GM19099 (cell line): ENCODE data around the gene DNAJC4.

Source experiments
- POLR2A ChIP-seq: IDR thresholded peaks from 3 replicates; pipeline ENCODE4 v1.6.1; 2011; ENCODE audit warnings: low read depth; ENCODE audit not compliant: insufficient read length; ENCODE audit errors: extremely low read depth

The DNAJC4 gene

DNA sequence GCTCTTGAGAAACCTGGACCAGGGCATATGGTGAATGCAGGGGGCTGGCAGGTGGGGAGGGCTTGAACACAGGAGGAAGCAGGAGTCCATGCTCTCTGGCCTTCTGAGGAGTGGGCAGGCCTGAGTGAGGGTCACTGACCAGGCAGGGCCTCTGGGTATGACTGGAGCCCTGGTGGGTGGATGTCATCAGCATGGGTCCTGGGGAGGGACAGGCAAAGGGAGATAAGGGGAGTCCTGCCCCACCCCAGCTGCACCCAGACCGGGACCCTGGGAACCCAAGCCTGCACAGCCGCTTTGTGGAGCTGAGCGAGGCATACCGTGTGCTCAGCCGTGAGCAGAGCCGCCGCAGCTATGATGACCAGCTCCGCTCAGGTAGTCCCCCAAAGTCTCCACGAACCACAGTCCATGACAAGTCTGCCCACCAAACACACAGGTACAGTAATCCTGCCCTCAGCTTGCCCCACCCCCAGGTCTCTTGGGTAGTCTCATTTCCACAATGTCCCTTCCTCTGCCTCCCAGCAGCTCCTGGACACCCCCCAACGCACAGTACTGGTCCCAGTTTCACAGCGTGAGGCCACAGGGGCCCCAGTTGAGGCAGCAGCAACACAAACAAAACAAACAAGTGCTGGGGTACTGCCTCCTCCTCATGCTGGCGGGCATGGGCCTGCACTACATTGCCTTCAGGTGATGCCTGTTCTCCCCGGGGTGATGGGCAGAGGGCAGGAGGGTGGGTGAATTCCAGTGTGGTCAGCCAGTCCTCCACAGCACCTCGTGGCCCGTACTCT lies 2.0 kb downstream of the DNAJC4 start:
- no peak for TF ChIP-seq POLR2A

DNA sequence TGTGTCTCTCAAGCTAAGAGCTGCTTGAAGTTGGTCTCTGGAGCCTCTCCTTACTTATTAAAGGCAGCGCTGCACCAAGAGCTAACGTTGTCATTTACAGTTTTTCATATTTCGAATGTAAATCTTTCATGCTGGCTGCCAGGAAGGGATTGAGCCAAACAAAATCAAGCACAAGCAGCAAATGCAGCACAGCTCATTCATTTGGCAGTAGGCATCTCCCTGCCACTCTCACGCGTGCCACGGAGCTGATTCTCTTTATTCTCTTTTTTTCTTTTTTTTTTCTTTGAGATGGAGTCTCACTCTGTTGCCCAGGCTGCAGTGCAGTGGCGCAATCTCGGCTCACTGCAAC lies 2.6 kb downstream of the DNAJC4 start:
- no peak for TF ChIP-seq POLR2A

DNA sequence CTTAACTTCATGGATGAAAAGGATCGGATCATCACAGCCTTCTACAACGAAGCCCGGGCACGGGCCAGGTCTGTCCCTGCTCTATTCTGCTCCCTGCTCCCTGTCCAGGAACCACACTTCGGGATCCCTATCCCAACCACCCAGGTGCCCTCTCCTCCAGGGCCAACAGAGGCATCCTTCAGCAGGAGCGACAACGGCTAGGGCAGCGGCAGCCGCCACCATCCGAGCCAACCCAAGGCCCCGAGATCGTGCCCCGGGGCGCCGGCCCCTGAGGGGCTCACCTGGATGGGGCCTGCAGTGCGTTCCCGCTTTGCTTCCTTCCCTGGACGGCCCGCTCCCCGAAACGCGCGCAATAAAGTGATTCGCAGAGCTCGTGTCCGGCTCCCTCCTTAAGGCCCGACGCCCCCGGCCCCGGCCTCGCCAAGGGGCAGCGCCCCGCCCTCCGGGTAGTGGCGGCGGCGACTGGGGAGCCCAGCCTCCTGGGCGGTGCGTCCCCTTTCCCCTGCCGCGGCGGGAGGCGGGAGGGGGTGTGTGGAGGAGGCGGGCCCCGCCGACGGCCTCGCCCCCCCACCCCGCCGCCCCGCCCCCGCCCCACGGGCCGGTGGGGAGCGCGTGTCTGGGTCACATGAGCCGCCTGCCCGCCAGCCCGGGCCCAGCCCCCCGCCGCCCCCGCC lies 3.7 kb downstream of the DNAJC4 start, which contains the start of gene VEGFB:
Gene VEGFB, plus strand, starts transcription at position 672 of the 674 bp plus-strand sequence. CDS start 250 bp downstream, outside the sequence.
- no peak for TF ChIP-seq POLR2A

DNA sequence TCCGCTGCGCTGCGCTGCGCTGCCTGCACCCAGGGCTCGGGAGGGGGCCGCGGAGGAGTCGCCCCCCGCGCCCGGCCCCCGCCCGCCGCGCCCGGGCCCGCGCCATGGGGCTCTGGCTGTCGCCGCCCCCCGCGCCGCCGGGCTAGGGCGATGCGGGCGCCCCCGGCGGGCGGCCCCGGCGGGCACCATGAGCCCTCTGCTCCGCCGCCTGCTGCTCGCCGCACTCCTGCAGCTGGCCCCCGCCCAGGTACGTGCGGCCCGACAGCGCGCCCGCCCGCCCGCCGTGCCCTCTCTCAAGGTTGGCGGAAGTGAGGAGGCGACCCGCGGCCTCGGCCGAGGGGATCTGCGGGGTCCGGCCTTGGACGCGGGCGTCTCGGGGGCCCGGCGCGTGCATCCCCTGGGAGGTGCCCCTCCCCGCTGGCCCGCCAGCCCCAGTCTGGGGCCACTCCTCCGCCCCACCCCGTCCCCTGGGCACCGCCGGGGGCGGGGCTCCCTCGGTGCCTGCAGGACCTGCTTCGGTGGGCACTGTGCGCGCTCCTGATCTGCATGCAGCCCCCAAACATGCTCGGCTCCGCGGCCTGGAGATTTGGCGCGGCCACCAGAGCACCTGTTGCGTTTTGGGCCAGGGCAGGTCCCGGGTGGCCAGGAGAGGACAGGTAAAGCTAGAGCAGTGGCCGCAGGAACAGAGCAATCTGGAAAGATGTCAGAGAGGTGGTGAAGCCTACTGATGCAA lies 4.5 kb downstream of the DNAJC4 start:
- TF ChIP-seq POLR2A, result peak; percentile 40

DNA sequence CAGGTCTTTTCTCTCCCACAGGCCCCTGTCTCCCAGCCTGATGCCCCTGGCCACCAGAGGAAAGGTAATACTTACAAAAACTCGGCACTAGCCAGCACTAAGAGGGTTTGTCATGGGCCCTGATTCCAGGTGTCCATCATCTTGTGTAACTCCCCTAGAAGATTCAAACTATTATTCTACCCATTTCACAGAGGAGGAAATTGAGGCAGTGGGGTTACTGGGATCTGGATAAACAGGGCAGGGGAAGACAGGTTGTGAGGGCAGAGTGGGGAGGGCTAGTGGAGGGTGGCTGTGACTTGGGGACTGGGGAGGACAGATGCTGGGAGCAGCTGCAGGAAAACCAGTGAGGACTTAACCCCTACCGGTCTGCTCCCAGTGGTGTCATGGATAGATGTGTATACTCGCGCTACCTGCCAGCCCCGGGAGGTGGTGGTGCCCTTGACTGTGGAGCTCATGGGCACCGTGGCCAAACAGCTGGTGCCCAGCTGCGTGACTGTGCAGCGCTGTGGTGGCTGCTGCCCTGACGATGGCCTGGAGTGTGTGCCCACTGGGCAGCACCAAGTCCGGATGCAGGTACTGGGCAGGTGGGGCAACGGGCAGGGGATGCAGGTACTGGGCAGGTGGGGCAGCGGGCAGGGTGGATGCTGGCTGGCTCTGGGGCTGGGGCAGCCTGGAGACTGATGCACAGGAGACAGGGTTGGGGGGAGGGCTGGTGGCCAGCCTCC lies 5.3 kb downstream of the DNAJC4 start:
- no peak for TF ChIP-seq POLR2A

DNA sequence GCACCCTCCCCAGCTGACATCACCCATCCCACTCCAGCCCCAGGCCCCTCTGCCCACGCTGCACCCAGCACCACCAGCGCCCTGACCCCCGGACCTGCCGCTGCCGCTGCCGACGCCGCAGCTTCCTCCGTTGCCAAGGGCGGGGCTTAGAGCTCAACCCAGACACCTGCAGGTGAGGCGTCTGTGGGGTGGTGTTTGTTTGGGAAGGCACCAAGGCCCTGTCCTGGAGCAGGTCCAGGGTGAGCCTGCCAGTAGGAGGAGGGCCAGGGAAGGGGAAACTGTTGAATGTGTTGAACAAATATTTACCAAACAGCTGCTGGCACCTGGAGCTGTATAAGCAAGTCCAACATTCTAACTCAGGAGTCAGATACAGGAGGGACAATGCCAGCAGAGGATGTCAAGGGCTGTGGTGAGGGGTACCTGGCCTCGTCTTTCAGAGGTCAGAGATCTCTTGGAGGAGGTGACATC lies 7.2 kb downstream of the DNAJC4 start:
- TF ChIP-seq POLR2A, result no peak

DNA sequence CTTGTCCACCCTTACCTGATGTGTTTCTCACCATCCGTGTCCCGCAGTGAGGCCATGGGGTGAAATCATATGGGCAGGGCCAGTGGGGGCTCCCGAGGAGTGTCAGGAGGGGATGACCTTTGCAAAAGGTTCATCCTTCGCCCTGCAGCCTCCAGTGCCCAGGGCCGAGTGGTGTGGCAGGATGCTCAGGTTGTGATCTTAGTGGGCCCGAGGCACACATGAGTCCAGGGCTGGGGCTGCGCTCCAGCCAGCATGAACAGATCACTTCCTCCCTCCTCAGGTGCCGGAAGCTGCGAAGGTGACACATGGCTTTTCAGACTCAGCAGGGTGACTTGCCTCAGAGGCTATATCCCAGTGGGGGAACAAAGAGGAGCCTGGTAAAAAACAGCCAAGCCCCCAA lies 7.7 kb downstream of the DNAJC4 start:
- no peak for TF ChIP-seq POLR2A

DNA sequence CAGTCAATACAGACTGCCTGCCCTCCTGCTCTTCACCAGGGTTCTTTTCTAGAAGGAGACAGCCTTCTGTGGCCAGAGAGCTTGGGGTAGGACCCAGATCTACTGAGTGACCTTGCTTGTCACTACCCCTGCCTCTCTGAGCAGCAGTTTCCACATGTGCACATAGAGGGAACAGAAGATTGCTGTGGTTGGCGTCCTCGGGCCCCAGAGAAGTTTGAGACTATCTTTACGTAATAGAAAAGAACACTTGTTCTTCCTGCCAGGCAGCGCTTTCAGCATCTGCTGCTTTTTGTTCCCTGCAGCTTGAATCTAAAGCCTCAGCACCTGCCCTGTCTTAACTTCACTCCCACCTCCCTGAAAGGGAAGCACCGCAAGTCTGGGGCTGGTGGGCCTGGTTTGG lies 8.7 kb downstream of the DNAJC4 start:
- no peak for TF ChIP-seq POLR2A

DNA sequence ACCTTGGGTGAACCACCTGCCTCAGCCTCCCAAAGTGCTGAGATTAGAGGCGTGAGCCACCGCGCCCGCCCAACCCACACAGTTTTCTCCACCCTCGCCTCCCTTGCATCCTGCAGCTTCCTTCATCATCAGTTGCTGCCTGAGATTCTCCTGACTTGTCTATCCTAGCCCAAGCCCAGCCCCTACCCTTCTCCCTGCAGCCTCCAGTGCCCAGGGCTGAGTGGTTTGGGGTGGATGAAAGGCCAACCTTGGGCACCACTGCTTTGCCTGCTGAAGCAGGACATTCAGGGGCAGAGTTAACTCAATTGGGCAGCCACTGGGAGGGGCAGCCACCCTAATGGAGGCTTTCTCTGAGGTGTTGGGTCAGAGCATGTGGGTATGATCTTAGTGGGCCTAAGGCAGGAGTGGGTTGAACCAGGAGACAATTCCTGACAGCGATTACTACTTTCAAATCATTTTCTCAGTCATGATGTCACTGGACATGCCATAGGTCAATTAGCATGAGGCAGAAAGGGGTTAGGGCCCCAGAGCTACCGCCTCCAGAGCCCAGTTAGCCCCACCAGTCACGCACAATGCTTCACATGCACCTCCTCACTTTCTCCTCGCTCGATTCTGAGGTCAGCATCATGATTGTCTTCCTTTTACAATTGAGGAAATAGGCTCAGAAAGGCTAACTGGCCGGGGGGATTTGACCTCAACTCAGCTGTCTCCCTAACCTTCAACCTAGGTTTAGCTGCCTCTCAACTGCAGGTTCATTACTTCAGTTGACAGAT lies 9.5 kb downstream of the DNAJC4 start:
- TF ChIP-seq POLR2A, result no peak

DNA sequence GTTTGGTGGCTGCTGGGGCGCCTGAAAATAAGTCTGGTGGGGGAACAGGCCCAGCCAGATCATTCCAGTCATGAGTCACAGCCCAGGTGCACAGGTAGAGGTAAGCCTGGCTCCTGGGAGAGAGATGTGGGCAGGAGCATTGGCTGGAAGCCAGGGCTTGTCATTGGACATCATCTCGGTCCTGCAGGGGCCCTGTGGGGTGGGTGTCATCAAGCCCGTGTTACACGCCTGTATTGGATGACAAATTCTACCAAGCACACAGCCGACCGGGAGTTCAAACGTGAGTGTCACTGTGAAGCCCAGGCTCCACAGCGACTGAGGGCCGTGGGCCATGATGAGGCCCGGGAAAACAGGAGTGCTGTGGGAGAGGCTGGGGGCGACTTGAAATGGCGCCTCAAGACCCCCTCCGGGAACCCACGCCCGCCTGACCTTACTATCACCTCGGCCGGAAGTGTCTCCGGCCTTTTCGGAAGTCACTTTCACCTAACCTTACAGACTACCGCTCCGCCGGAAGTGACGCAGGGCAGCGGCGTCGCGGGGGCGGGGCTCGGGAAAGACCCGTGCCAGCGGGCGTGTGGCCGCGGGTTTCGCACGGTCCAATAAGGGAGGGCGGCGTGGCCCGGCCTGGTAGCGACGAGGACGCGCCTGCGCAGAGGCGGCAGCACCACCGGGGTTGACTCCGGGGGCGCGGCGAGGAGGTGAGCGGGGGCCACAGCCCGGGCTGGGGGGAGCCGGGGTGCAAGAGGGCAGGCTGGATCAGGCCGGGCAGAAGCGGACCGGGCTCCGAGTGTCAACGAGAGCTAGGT lies 10.3 kb downstream of the DNAJC4 start, which contains the start of gene FKBP2:
Gene FKBP2, plus strand, starts transcription at position 661 of the 806 bp plus-strand sequence. CDS start 1,293 bp downstream, outside the sequence.
- peak; percentile 90 for TF ChIP-seq POLR2A

DNA sequence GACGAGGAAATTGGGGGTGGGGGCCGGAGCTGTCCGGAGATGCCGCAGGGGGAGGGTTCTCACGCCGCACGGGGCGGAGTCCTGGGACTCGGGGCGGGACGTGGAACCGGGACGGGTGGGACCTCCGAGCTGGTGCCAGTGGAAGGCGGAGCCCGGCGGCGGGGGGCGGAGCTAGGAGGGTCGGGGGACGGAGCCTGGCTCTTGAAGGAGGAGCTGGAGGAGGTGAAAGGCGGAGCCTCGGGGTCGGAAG lies 10.8 kb downstream of the DNAJC4 start:
- TF ChIP-seq POLR2A, result no peak

DNA sequence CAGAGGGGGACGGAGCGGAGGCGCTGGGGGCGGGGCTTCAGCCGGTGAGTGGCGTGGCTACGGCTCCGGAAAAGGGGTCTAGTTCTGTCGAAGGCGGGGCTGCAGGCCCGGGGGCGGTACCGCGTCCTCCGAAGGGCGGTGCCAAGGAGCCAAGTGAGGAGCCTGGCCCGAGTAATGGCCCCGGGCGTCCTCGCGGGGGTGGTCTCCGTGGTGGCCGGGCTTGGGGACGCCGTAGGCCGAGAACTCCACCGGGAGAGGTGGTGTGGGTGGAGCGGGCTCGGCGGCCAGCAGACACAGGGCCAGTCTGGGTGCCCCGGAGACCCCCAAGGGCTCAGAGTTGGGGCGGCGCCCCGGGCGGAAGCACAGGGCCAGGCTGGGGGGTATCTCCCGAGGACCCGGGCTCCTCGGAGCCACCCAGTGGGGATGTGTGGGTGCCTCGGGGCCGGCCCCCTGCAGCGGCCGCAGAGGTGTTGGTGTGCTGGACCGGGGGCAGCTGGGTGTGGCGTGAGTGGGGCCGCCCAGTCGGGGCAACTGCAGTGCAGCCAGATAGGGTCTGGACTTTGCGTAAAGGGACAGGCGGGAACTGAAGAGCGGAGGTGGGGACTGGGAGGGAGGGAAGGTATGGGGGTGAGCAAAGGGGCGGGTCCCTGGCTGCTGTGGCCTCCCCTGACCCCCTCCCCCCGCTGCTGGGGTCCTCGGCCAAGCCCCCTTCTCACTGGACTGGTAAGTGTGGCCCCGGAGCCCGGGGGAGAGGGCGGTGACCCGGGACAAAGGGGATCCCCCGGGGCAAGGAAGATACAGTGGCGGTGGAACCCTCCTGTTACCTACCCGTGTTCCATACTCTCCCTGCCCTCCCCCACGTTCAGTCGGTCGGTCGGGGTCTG lies 11.4 kb downstream of the DNAJC4 start:
- TF ChIP-seq POLR2A, result peak; percentile 53
